SU-DHL-6 (cell line): Measurements from ENCODE around the gene VPS35.

ENCODE experiments used
- H2AFZ ChIP-seq: fragments of 200-600 bp; sonication (generic); 2 replicates; pipeline ENCODE4 v1.6.1; 2014; ENCODE audit warnings: low read depth, mild to moderate bottlenecking, moderate library complexity, mixed read lengths, antibody characterized with exemption, low read length; ENCODE audit not compliant: severe bottlenecking
- H3F3A ChIP-seq: fragments of 200-600 bp; shearing (Covaris generic); 2 replicates; pipeline ENCODE4 v1.6.0; 2016; ENCODE audit warnings: antibody characterized with exemption, mild to moderate bottlenecking; ENCODE audit not compliant: insufficient read depth
- H3K27ac ChIP-seq: fragments of 200-600 bp; sonication (generic); 2 replicates; pipeline ENCODE4 v1.5.1; 2016; ENCODE audit warnings: low read depth, mild to moderate bottlenecking, low read length, moderate library complexity, mixed read lengths
- H3K27me3 ChIP-seq: fragments of 200-600 bp; sonication (generic), shearing (Covaris generic); 2 replicates; pipeline ENCODE4 v1.6.0; 2014; ENCODE audit warnings: mild to moderate bottlenecking, low read length
- H3K36me3 ChIP-seq: fragments of 200-600 bp; sonication (generic); 2 replicates; pipeline ENCODE4 v1.6.1; 2014; ENCODE audit warnings: mild to moderate bottlenecking, low read length, mixed read lengths
- H3K4me2 ChIP-seq: fragments of 300-600, 200-600 bp; shearing (Covaris generic), sonication (generic); 2 replicates; pipeline ENCODE4 v1.6.0; 2014; ENCODE audit warnings: low read length, low read depth, mild to moderate bottlenecking; ENCODE audit not compliant: poor library complexity, severe bottlenecking
- H3K4me3 ChIP-seq: fragments of 200-600 bp; sonication (generic); 2 replicates; pipeline ENCODE4 v1.5.1; 2014; ENCODE audit warnings: antibody characterized with exemption, low read length, mild to moderate bottlenecking, mixed read lengths; ENCODE audit not compliant: insufficient read depth, poor library complexity, severe bottlenecking
- H3K79me2 ChIP-seq: fragments of 200-600 bp; sonication (generic); 2 replicates; pipeline ENCODE4 v1.6.1; 2014; ENCODE audit warnings: mild to moderate bottlenecking, low read length, moderate library complexity; ENCODE audit not compliant: insufficient read depth
- H3K9ac ChIP-seq: fragments of 200-600 bp; sonication (generic); 2 replicates; pipeline ENCODE4 v1.7.0; 2014; ENCODE audit warnings: mild to moderate bottlenecking, low read length
- H3K9me2 ChIP-seq: fragments of 200-600 bp; sonication (generic); replicated peaks from 2 replicates; pipeline ENCODE4 v1.6.1; 2014; ENCODE audit warnings: low read length; ENCODE audit not compliant: insufficient read depth
- H3K9me3 ChIP-seq: fragments of 200-600 bp; sonication (generic); 2 replicates; pipeline ENCODE4 v1.6.1; 2014; ENCODE audit warnings: low read length, mixed read lengths; ENCODE audit not compliant: insufficient read depth
- H4K20me1 ChIP-seq: fragments of 200-600 bp; sonication (generic); 2 replicates; pipeline ENCODE4 v1.6.1; 2014; ENCODE audit warnings: low read depth, mild to moderate bottlenecking, antibody characterized with exemption, low read length, moderate library complexity, mixed read lengths
- EZH2phosphoT487 ChIP-seq: fragments of 200-600 bp; sonication (generic), shearing (Covaris generic); conservative IDR thresholded peaks from 2 replicates; pipeline ENCODE4 v1.6.1; 2018; ENCODE audit warnings: mild to moderate bottlenecking, antibody characterized with exemption, low read length, moderate library complexity, mixed read lengths
- TF ChIP-seq, protein P1 (sequence below): fragments of 200-600 bp; sonication (generic); IDR thresholded peaks from one replicate; pipeline ENCODE4 v1.5.1; 2017; ENCODE audit warnings: antibody characterized with exemption, mild to moderate bottlenecking, low read length, moderate library complexity; ENCODE audit not compliant: insufficient read depth, poor library complexity, severe bottlenecking

Gene VPS35

GRCh38 chr16:46711106-46712058, 22.4 kb upstream of the VPS35 start:
- H3K9me3 ChIP-seq: no peaks in the 10 kb centered on the region
- H3K36me3 ChIP-seq: no peaks in the 10 kb centered on the region
- no peak overlapping the region for H3K4me3 ChIP-seq

DNA sequence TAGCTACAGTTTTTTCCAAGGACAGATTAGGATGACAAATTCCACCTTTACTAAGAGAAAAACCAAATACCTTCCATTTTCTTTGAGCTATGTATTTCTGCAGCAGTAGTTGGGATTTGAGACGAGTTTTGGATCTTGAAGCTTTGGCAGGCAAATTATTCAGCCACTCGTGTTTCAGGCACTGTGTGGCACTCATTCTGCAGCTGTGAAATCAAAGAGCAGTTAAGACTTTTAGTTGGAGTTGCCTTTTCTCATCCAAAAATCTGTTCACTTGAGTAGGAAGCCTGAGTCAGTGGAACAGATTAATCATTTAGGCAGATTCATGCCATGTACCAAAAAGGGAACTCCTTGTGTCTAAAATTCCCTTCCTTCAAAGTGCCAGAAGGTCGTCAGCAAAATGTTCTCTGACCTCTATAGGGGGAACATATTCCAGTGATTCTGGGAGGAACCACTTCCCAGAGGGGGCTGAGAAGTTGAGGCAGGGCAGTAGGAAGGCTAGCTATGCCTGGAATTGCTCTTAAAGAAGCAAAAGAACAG, 20.6 kb upstream of the VPS35 start:
- Histone ChIP-seq H3K27ac (no peak overlapping the region), H2AFZ (no peak overlapping the region), H3K36me3 (no peaks in the 10 kb centered on the region), H3F3A (no peaks in the 10 kb centered on the region), H3K79me2 (no peaks in the 10 kb centered on the region), H3K9ac (no peak overlapping the region), H3K4me2 (no peak overlapping the region), H3K9me2 (no peaks in the 10 kb centered on the region), H3K27me3 (no peaks in the 10 kb centered on the region), H3K9me3 (no peaks in the 10 kb centered on the region), H4K20me1 (no peaks in the 10 kb centered on the region), H3K4me3 (no peak overlapping the region)
- TF ChIP-seq, protein P1, sequence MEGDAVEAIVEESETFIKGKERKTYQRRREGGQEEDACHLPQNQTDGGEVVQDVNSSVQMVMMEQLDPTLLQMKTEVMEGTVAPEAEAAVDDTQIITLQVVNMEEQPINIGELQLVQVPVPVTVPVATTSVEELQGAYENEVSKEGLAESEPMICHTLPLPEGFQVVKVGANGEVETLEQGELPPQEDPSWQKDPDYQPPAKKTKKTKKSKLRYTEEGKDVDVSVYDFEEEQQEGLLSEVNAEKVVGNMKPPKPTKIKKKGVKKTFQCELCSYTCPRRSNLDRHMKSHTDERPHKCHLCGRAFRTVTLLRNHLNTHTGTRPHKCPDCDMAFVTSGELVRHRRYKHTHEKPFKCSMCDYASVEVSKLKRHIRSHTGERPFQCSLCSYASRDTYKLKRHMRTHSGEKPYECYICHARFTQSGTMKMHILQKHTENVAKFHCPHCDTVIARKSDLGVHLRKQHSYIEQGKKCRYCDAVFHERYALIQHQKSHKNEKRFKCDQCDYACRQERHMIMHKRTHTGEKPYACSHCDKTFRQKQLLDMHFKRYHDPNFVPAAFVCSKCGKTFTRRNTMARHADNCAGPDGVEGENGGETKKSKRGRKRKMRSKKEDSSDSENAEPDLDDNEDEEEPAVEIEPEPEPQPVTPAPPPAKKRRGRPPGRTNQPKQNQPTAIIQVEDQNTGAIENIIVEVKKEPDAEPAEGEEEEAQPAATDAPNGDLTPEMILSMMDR: no peak
- no peak for TF ChIP-seq EZH2phosphoT487

More at GRCh38 chr16:46711106-46712058, 22.4 kb upstream of the VPS35 start:
- Histone ChIP-seq H3K79me2 (no peaks in the 10 kb centered on the region), H2AFZ (no peak overlapping the region), H3K4me2 (no peak overlapping the region), H3K27ac (no peak overlapping the region), H4K20me1 (no peaks in the 10 kb centered on the region), H3K9me2 (no peaks in the 10 kb centered on the region), H3K27me3 (no peaks in the 10 kb centered on the region), H3F3A (no peaks in the 10 kb centered on the region), H3K9ac (no peak overlapping the region)
- TF ChIP-seq EZH2phosphoT487: no peak
- TF ChIP-seq, protein P1: no peak

GRCh38 chr16:46706642-46707041, 17.7 kb upstream of the VPS35 start:
- Histone ChIP-seq H2AFZ (no peak overlapping the region), H3K9me2 (no peaks in the 10 kb centered on the region), H3K9ac (no peak overlapping the region), H3K4me3 (no peak overlapping the region), H3K27ac (no peak overlapping the region), H3K36me3 (no peaks in the 10 kb centered on the region), H3K79me2 (no peaks in the 10 kb centered on the region), H3K9me3 (no peaks in the 10 kb centered on the region), H4K20me1 (no peaks in the 10 kb centered on the region), H3F3A (no peaks in the 10 kb centered on the region), H3K27me3 (no peaks in the 10 kb centered on the region), H3K4me2 (no peak overlapping the region)
- TF ChIP-seq, protein P1: no peak
- TF ChIP-seq EZH2phosphoT487: no peak
